Esophagus (tissue), 2 donors: ENCODE data around the gene SMIM7. TPM values are rescaled to one million over a fixed set of nuclear protein-coding genes. Genes with fewer than 3 reads are reported as not detected.

Source experiments
- H3K27ac ChIP-seq, 2 donors: one replicate each; pipeline ENCODE4 v1.5.1; 2013; ENCODE audit warnings: low read depth in 2 of 2, mild to moderate bottlenecking in 2 of 2, inconsistent platforms in 1 of 2, low read length in 1 of 2, moderate library complexity in 1 of 2
- H3K27me3 ChIP-seq, 2 donors: one replicate each; pipeline ENCODE4 v1.6.1; 2013; ENCODE audit warnings: low read length in 2 of 2, control low read depth in 1 of 2, mild to moderate bottlenecking in 1 of 2; ENCODE audit not compliant: insufficient read depth in 2 of 2, control insufficient read depth in 1 of 2
- H3K36me3 ChIP-seq, 2 donors: one replicate each; pipeline ENCODE4 v1.6.1; 2013; ENCODE audit warnings: low read length in 1 of 2; ENCODE audit not compliant: control insufficient read depth in 2 of 2, insufficient read depth in 2 of 2
- H3K4me1 ChIP-seq, 2 donors: one replicate each; pipeline ENCODE4 v1.6.1; 2013; ENCODE audit warnings: low read length in 1 of 2; ENCODE audit not compliant: control insufficient read depth in 2 of 2, insufficient read depth in 2 of 2
- H3K4me3 ChIP-seq, 2 donors: one replicate each; pipeline ENCODE4 v1.5.1; 2013; ENCODE audit warnings: low read length in 2 of 2, mild to moderate bottlenecking in 2 of 2, low read depth in 1 of 2, moderate library complexity in 1 of 2
- H3K9me3 ChIP-seq, 2 donors: one replicate each; pipeline ENCODE4 v1.6.1; 2013; ENCODE audit warnings: mild to moderate bottlenecking in 2 of 2, low read depth in 1 of 2, low read length in 1 of 2, moderate library complexity in 1 of 2; ENCODE audit not compliant: control insufficient read depth in 2 of 2, insufficient read depth in 1 of 2
- WGBS, 2 donors: extraction: QIAGEN DNeasy Blood & Tissue Kit; methylation state at CpG; one replicate each; pipeline ENCODE4 v1.1.7; 2013; 5-methylcytosine and 5-hydroxymethylcytosine counted together
- polyA plus RNA-seq, 2 donors: library from polyadenylated mRNA; stranded (reverse); fragments of 200-250 nt; gene quantifications; one replicate each; pipeline ENCODE4 v1.2.3, GENCODE V29; 2013
- donor health status: healthy with polysubstance abuse.
- donor health status: Bipolar disorder and iron deficiency.

SMIM7 gene
- polyA plus RNA-seq, 2 donors = 41.3 to 52.0 TPM

GRCh38 chr19:16605115-16605514 is 54.8 kb downstream of the SMIM7 start:
- Histone ChIP-seq H3K9me3 (no peaks in the 10 kb centered on the region), H3K27ac (no peak overlapping the region), H3K36me3 (no peaks in the 10 kb centered on the region), H3K4me1 (peaks cover 6 to 10% of the 10 kb centered on the region in 2 donors), H3K27me3 (no peaks in the 10 kb centered on the region), H3K4me3 (no peak overlapping the region)
- 87% methylated on average over 3 of the region's 3 CpGs for WGBS, 2 donors

GRCh38 chr19:16604615-16605014 is 55.3 kb downstream of the SMIM7 start:
- H3K36me3 ChIP-seq = no peaks in the 10 kb centered on the region
- no peaks in the 10 kb centered on the region for H3K9me3 ChIP-seq
- 87 to 96% methylated on average over 6 of the region's 6 CpGs for WGBS, 2 donors
- no peak overlapping the region for H3K27ac ChIP-seq
- no peak overlapping the region for H3K4me3 ChIP-seq
- peaks cover 6 to 10% of the 10 kb centered on the region in 2 donors for H3K4me1 ChIP-seq
- H3K27me3 ChIP-seq = no peaks in the 10 kb centered on the region

- Histone ChIP-seq H3K4me1 (peaks cover 6 to 10% of the 10 kb centered on the region in 2 donors), H3K36me3 (no peaks in the 10 kb centered on the region), H3K9me3 (no peaks in the 10 kb centered on the region), H3K4me3 (no peak overlapping the region), H3K27ac (no peak overlapping the region), H3K27me3 (no peaks in the 10 kb centered on the region)
- WGBS, 2 donors = 61 to 75% methylated on average over 3 of the region's 3 CpGs
These were observed 56.9 kb downstream of the SMIM7 start for GRCh38 chr19:16603090-16603489.

- Histone ChIP-seq H3K27ac (no peak overlapping the region), H3K4me1 (peaks cover 8 to 10% of the 10 kb centered on the region in 2 donors), H3K36me3 (peaks cover 0 to under 1% of the 10 kb centered on the region in 2 donors), H3K27me3 (no peaks in the 10 kb centered on the region), H3K9me3 (no peaks in the 10 kb centered on the region), H3K4me3 (no peak overlapping the region)
- WGBS, 2 donors = 89 to 95% methylated on average over 20 of the region's 20 CpGs
These were observed 58.4 kb downstream of the SMIM7 start for GRCh38 chr19:16601378-16602052.

GRCh38 chr19:16600824-16601223 is 59.1 kb downstream of the SMIM7 start:
- Histone ChIP-seq H3K9me3 (no peaks in the 10 kb centered on the region), H3K4me1 (peaks cover 9 to 14% of the 10 kb centered on the region in 2 donors), H3K4me3 (no peak overlapping the region), H3K27me3 (no peaks in the 10 kb centered on the region), H3K36me3 (peaks cover 0 to 4% of the 10 kb centered on the region in 2 donors), H3K27ac (no peak overlapping the region)
- 93 to 94% methylated on average over 5 of the region's 5 CpGs for WGBS, 2 donors

- Histone ChIP-seq H3K4me3 (no peak overlapping the region), H3K9me3 (no peaks in the 10 kb centered on the region), H3K4me1 (peaks cover 9 to 17% of the 10 kb centered on the region in 2 donors), H3K27ac (no peak overlapping the region), H3K36me3 (peaks cover 0 to 4% of the 10 kb centered on the region in 2 donors), H3K27me3 (no peaks in the 10 kb centered on the region)
- WGBS, 2 donors = 78 to 85% methylated on average over 6 of the region's 6 CpGs
These were observed 60.1 kb downstream of the SMIM7 start for GRCh38 chr19:16599655-16600346.

GRCh38 chr19:16598848-16599247 is 61.1 kb downstream of the SMIM7 start:
- H3K36me3 ChIP-seq = peaks cover 0 to 4% of the 10 kb centered on the region in 2 donors
- H3K9me3 ChIP-seq = no peaks in the 10 kb centered on the region
- H3K4me1 ChIP-seq = peaks cover 9 to 21% of the 10 kb centered on the region in 2 donors
- no peaks in the 10 kb centered on the region for H3K27me3 ChIP-seq
- H3K4me3 ChIP-seq = no peak overlapping the region
- 68 to 73% methylated on average over 4 of the region's 4 CpGs for WGBS, 2 donors
- no peak overlapping the region for H3K27ac ChIP-seq

GRCh38 chr19:16596399-16596798 is 63.5 kb downstream of the SMIM7 start:
- Histone ChIP-seq H3K4me1 (peaks cover 16 to 26% of the 10 kb centered on the region in 2 donors), H3K9me3 (no peaks in the 10 kb centered on the region), H3K27ac (no peak overlapping the region), H3K4me3 (no peak overlapping the region), H3K27me3 (no peaks in the 10 kb centered on the region), H3K36me3 (peaks cover 0 to 6% of the 10 kb centered on the region in 2 donors)
- WGBS, 2 donors = 90 to 91% methylated on average over 9 of the region's 9 CpGs
